ENCODE data around the gene MSL1. TPM values are rescaled to one million over a fixed set of nuclear protein-coding genes. Genes with fewer than 3 reads are reported as not detected.

Gene MSL1
- total and polyA plus RNA-seq, 9 of the 15 experiments (the other 6 are each of a cell fraction or from before 2014, with no cell fraction given), result 13.8 to 120 (median 61.9) TPM

DNA sequence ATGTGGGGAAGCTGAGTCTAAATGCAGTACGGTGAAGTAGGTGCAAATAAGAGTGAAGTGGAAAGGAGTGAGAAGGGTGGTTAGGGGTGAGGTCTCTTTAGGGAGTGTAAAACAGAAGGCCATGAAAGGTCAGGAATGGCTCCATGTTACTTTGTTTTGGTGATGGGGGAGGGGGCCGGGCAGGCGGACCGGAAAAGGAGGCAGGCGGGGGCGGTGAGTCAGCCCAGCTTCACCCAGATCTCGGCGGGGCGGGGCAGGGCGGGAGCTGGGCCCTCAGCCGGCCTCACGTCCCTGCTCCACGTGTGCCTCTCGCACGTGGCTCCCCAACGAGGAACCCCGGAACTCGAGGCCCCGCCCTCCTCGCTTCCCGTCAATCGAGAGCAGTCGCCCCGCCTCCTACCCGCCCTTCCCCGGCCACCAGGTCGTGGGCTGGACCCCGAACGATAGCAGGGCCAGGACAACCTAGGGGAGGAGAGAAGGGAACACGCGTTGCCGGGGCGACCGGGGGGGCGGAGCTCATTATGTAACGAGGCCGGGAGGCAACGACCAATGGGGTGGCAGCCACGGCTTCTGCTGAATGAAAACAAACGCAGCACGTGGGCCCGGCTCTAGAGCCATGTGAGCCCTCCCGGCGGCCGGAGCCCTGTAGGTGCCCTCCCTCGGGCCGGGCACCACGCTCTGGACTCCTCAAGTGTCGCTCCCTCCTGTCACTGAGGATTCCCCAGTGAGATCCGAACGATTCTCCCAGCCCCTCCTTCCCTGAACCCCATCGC, 22.7 kb upstream of the MSL1 start (continued):
- TF ChIP-seq TAF15 (IDR thresholded peaks at IDR 0.05; ENCODE audit: low read depth, low read length), result no peak
- TF ChIP-seq ZBTB17 (CRISPR knock-in tag; IDR thresholded peaks at IDR 0.05), result no peak
- TF ChIP-seq, protein P1, sequence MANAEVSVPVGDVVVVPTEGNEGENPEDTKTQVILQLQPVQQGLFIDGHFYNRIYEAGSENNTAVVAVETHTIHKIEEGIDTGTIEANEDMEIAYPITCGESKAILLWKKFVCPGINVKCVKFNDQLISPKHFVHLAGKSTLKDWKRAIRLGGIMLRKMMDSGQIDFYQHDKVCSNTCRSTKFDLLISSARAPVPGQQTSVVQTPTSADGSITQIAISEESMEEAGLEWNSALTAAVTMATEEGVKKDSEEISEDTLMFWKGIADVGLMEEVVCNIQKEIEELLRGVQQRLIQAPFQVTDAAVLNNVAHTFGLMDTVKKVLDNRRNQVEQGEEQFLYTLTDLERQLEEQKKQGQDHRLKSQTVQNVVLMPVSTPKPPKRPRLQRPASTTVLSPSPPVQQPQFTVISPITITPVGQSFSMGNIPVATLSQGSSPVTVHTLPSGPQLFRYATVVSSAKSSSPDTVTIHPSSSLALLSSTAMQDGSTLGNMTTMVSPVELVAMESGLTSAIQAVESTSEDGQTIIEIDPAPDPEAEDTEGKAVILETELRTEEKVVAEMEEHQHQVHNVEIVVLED (CRISPR knock-in tag; IDR thresholded peaks at IDR 0.05), result no peak
- no peak for TF ChIP-seq ZNF232 (CRISPR knock-in tag; IDR thresholded peaks at IDR 0.05)
- TF ChIP-seq ZNF511 (CRISPR knock-in tag; IDR thresholded peaks at IDR 0.05), result no peak
- no peak for TF ChIP-seq CHD7 (IDR thresholded peaks at IDR 0.05; ENCODE audit: low read depth, low read length)
- no peak for TF ChIP-seq FOXA1 (IDR thresholded peaks at IDR 0.05; ENCODE audit: borderline replicate concordance)
- no peak for TF ChIP-seq GABPB2 (CRISPR knock-in tag; conservative IDR thresholded peaks at IDR 0.05)
- no peak for TF ChIP-seq FOXK1 (CRISPR knock-in tag; IDR thresholded peaks at IDR 0.05; ENCODE audit: borderline replicate concordance)
- TF ChIP-seq ZNF785 (CRISPR knock-in tag; IDR thresholded peaks at IDR 0.05), result no peak
- TF ChIP-seq TAF7 (tag; IDR thresholded peaks at IDR 0.05), result peak; percentile 83
- TF ChIP-seq ZNF311 (CRISPR knock-in tag; IDR thresholded peaks at IDR 0.05), result no peak
- TF ChIP-seq POLR2AphosphoS2 (IDR thresholded peaks at IDR 0.05; ENCODE audit: low read length), result no peak
- TF ChIP-seq ZNF561 (CRISPR knock-in tag; conservative IDR thresholded peaks at IDR 0.05), result 0 out of 2 replicates have a peak, but pooled peaks have one; percentile 12
- peak; percentile 93 for TF ChIP-seq LEF1 (IDR thresholded peaks at IDR 0.05)
- peak; percentile 72 for TF ChIP-seq ZFX (CRISPR knock-in tag; IDR thresholded peaks at IDR 0.05)
